ENCODE measurements around the gene CHRNA9.
A peak's percentile ranks its signal among the peaks of the same experiment; 100 is the strongest.

The CHRNA9 gene

GRCh38 chr4:40337523-40337922 is 2.4 kb downstream of the CHRNA9 start:
- DNase-seq = no peak

GRCh38 chr4:40340030-40340429 is 4.9 kb downstream of the CHRNA9 start:
- DNase-seq = peak; percentile 55 to 80 (median 59)

- DNase-seq = no peak
Observed at GRCh38 chr4:40347472-40347871, 12.3 kb downstream of the CHRNA9 start.

- peak; percentile 12 to 45 (median 32) for DNase-seq
Observed at GRCh38 chr4:40348000-40348399, 12.9 kb downstream of the CHRNA9 start.

- DNase-seq = no peak
Observed at GRCh38 chr4:40349561-40350198, 14.5 kb downstream of the CHRNA9 start.

- DNase-seq = peak in 1 of 4 experiments; percentile 15
Observed at GRCh38 chr4:40350627-40351227, 15.6 kb downstream of the CHRNA9 start.

- no peak for DNase-seq
Observed at GRCh38 chr4:40354158-40354557, 19.0 kb downstream of the CHRNA9 start.

GRCh38 chr4:40355131-40355530 is 20.0 kb downstream of the CHRNA9 start:
- DNase-seq = no peak

GRCh38 chr4:40357738-40358137 is 22.6 kb downstream of the CHRNA9 start:
- DNase-seq = no peak

- DNase-seq = no peak
Observed at GRCh38 chr4:40361338-40361737, 26.2 kb downstream of the CHRNA9 start.

- no peak for DNase-seq
Observed at GRCh38 chr4:40363382-40363920, 28.3 kb downstream of the CHRNA9 start.

- DNase-seq = no peak
Observed at GRCh38 chr4:40363945-40364344, 28.8 kb downstream of the CHRNA9 start.

- DNase-seq = no peak
Observed at GRCh38 chr4:40365766-40366165, 30.6 kb downstream of the CHRNA9 start.

GRCh38 chr4:40367451-40367850 is 32.3 kb downstream of the CHRNA9 start:
- no peak for DNase-seq

- DNase-seq = no peak
Observed at GRCh38 chr4:40369437-40370274, 34.5 kb downstream of the CHRNA9 start.

GRCh38 chr4:40372651-40373050 is 37.5 kb downstream of the CHRNA9 start:
- no peak for DNase-seq

GRCh38 chr4:40373636-40374035 is 38.5 kb downstream of the CHRNA9 start:
- DNase-seq = peak in 2 of 4 experiments; percentile 44 to 56

GRCh38 chr4:40375095-40375494 is 40.0 kb downstream of the CHRNA9 start:
- DNase-seq = no peak

GRCh38 chr4:40375620-40376019 is 40.5 kb downstream of the CHRNA9 start:
- no peak for DNase-seq

GRCh38 chr4:40377512-40378365 is 42.6 kb downstream of the CHRNA9 start:
- DNase-seq = no peak

- DNase-seq = no peak
Observed at GRCh38 chr4:40378619-40379018, 43.5 kb downstream of the CHRNA9 start.

GRCh38 chr4:40379248-40379647 is 44.1 kb downstream of the CHRNA9 start:
- DNase-seq = no peak

Data from suppressor macrophage (primary cell).